ENCODE measurements around the gene SUMO2. TPM values are rescaled to one million over a fixed set of nuclear protein-coding genes. Genes with fewer than 3 reads are reported as not detected.

SUMO2 gene
- total RNA-seq (ENCODE audit: low replicate concordance), result 465 and 602 TPM in 2 replicates
- long read RNA-seq, transcript SUMO2-202 (4 exons, 3,190 nt), result major isoform, 615 of 629 reads
- long read RNA-seq, transcript SUMO2-203 (4 exons, 490 nt), result minor isoform, 6 of 629 reads
- long read RNA-seq, partial matches to known transcripts, result 4 of 629 reads
- long read RNA-seq, other reads (novel, unspliced or antisense), result 4 of 629 reads

- peak; percentile 98 for DNase-seq (ENCODE audit: extremely low spot score, unreplicated experiment)
- Mint-ChIP-seq H3K27me3 (no peaks in the 10 kb centered on the region), H3K27ac (peak within 1 kb of the TSS; percentile 94), H3K4me1 (ENCODE audit: unreplicated experiment) (peaks cover 16% of the 10 kb centered on the region), H3K36me3 (peaks cover 17% of the 10 kb centered on the region), H3K9me3 (peaks cover 6% of the 10 kb centered on the region), H3K4me3 (peak within 1 kb of the TSS; percentile 93)
- TF ChIP-seq CTCF (conservative IDR thresholded peaks at IDR 0.05), result peak; percentile 54
These were observed at the start of gene SUMO2 for GRCh38 chr17:75182569-75183436. TSS of gene SUMO2 (minus strand) at chr17:75182959. CDS start at chr17:75182834, 125 bp downstream.

GRCh38 chr17:75231741-75232464 lies 49.1 kb upstream of the SUMO2 start:
- no peaks in the 10 kb centered on the region for H3K4me1 Mint-ChIP-seq (ENCODE audit: unreplicated experiment)
- no peak for DNase-seq (ENCODE audit: extremely low spot score, unreplicated experiment)
- H3K4me3 Mint-ChIP-seq, result no peak overlapping the region
- H3K9me3 Mint-ChIP-seq, result no peaks in the 10 kb centered on the region
- no peaks in the 10 kb centered on the region for H3K27me3 Mint-ChIP-seq
- peak overlapping the region; percentile 5 for H3K27ac Mint-ChIP-seq
- TF ChIP-seq CTCF (conservative IDR thresholded peaks at IDR 0.05), result no peak
- H3K36me3 Mint-ChIP-seq, result peaks cover 10% of the 10 kb centered on the region

- no peaks in the 10 kb centered on the region for H3K4me1 Mint-ChIP-seq (ENCODE audit: unreplicated experiment)
- H3K9me3 Mint-ChIP-seq, result no peaks in the 10 kb centered on the region
- no peak overlapping the region for H3K27ac Mint-ChIP-seq
- no peak for TF ChIP-seq CTCF (conservative IDR thresholded peaks at IDR 0.05)
- peaks cover 10% of the 10 kb centered on the region for H3K36me3 Mint-ChIP-seq
- no peak overlapping the region for H3K4me3 Mint-ChIP-seq
- no peaks in the 10 kb centered on the region for H3K27me3 Mint-ChIP-seq
- DNase-seq (ENCODE audit: extremely low spot score, unreplicated experiment), result no peak
These were observed 48.3 kb upstream of the SUMO2 start for GRCh38 chr17:75231071-75231470.

- Mint-ChIP-seq H3K27ac (no peak overlapping the region), H3K36me3 (peaks cover 5% of the 10 kb centered on the region), H3K9me3 (no peaks in the 10 kb centered on the region), H3K4me1 (ENCODE audit: unreplicated experiment) (no peaks in the 10 kb centered on the region), H3K4me3 (no peak overlapping the region), H3K27me3 (no peaks in the 10 kb centered on the region)
- TF ChIP-seq CTCF (conservative IDR thresholded peaks at IDR 0.05), result no peak
- DNase-seq (ENCODE audit: extremely low spot score, unreplicated experiment), result no peak
These were observed 46.1 kb upstream of the SUMO2 start for GRCh38 chr17:75228847-75229246.

GRCh38 chr17:75228305-75228704 lies 45.5 kb upstream of the SUMO2 start:
- no peak for DNase-seq (ENCODE audit: extremely low spot score, unreplicated experiment)
- H3K36me3 Mint-ChIP-seq, result peaks cover 5% of the 10 kb centered on the region
- no peak overlapping the region for H3K27ac Mint-ChIP-seq
- no peak for TF ChIP-seq CTCF (conservative IDR thresholded peaks at IDR 0.05)
- no peak overlapping the region for H3K4me3 Mint-ChIP-seq
- no peaks in the 10 kb centered on the region for H3K4me1 Mint-ChIP-seq (ENCODE audit: unreplicated experiment)
- no peaks in the 10 kb centered on the region for H3K27me3 Mint-ChIP-seq
- H3K9me3 Mint-ChIP-seq, result no peaks in the 10 kb centered on the region

All from type B pancreatic cell (in vitro differentiated cells).